Endodermal cell (in vitro differentiated cells): ENCODE data around the gene SLC25A22. TPM values are rescaled to one million over a fixed set of nuclear protein-coding genes. Genes with fewer than 3 reads are reported as not detected.

Experiments
- DNase-seq: peaks from one replicate; pipeline ENCODE4 v3.0.0-alpha.2; 2017
- H3K27ac ChIP-seq: 2 replicates; pipeline ENCODE4 v1.5.1; 2013; ENCODE audit warnings: mild to moderate bottlenecking, low read depth, low read length, moderate library complexity
- H3K27me3 ChIP-seq: 2 replicates; pipeline ENCODE4 v1.6.1; 2013; ENCODE audit warnings: mild to moderate bottlenecking, low read length, moderate library complexity; ENCODE audit not compliant: insufficient read depth, control insufficient read depth, poor library complexity, severe bottlenecking
- H3K36me3 ChIP-seq: 2 replicates; pipeline ENCODE4 v1.7.0; 2013; ENCODE audit warnings: mild to moderate bottlenecking, low read length, moderate library complexity; ENCODE audit not compliant: control insufficient read depth, insufficient read depth
- H3K4me1 ChIP-seq: one replicate; pipeline ENCODE4 v1.7.0; 2013; ENCODE audit warnings: low read length; ENCODE audit not compliant: control insufficient read depth, insufficient read depth
- H3K4me3 ChIP-seq: 2 replicates; pipeline ENCODE4 v1.5.1; 2013; ENCODE audit warnings: mild to moderate bottlenecking, low read length, moderate library complexity
- H3K9ac ChIP-seq: 2 replicates; pipeline ENCODE4 v1.6.1; 2013; ENCODE audit warnings: mild to moderate bottlenecking, low read length, moderate library complexity; ENCODE audit not compliant: poor library complexity, severe bottlenecking; ENCODE audit errors: extremely low read depth
- H3K9me3 ChIP-seq: 2 replicates; pipeline ENCODE4 v1.6.1; 2013; ENCODE audit warnings: mild to moderate bottlenecking, low read length, moderate library complexity; ENCODE audit not compliant: control insufficient read depth
- H3K27ac Mint-ChIP-seq: 2 replicates; pipeline ENCODE4 v1.8.0; 2020; ENCODE audit warnings: mixed read lengths
- H3K27me3 Mint-ChIP-seq: 2 replicates; pipeline ENCODE4 v1.8.0; 2021; ENCODE audit warnings: mild to moderate bottlenecking, mixed read lengths; ENCODE audit not compliant: insufficient read depth
- H3K36me3 Mint-ChIP-seq: 2 replicates; pipeline ENCODE4 v1.8.0; 2020; ENCODE audit warnings: low read depth, mixed read lengths
- H3K4me1 Mint-ChIP-seq: 2 replicates; pipeline ENCODE4 v1.8.0; 2020; ENCODE audit warnings: mixed read lengths
- H3K4me3 Mint-ChIP-seq: 2 replicates; pipeline ENCODE4 v1.8.0; 2020; ENCODE audit warnings: mild to moderate bottlenecking, moderate library complexity, mixed read lengths
- H3K9me3 Mint-ChIP-seq: 2 replicates; pipeline ENCODE4 v1.8.0; 2020; ENCODE audit warnings: mild to moderate bottlenecking, mixed read lengths
- CTCF ChIP-seq: fragments of 200-600 bp; sonication (generic); conservative IDR thresholded peaks from 2 replicates; pipeline ENCODE4 v1.5.0; 2021; ENCODE audit warnings: antibody characterized with exemption, mild to moderate bottlenecking
- WGBS, 2 experiments: methylation state at CpG; one replicate each; pipeline versions ENCODE4 v1.1.5 to v1.1.7; 2013; ENCODE audit warnings: missing lambda C conversion rate in 2 of 2, mixed read lengths in 1 of 2; ENCODE audit not compliant: insufficient coverage in 1 of 2, insufficient read length in 1 of 2; 5-methylcytosine and 5-hydroxymethylcytosine counted together
- total RNA-seq, 2 donors: library from RNA; stranded (reverse); fragmentation: NEBNext Ultra II Directional in 1 of 2; extraction: Animal tissue kit (Norgen Biotek cat#: 25700) in 1 of 2; gene quantifications; 2 replicates in 1 of 2; 3 replicates in 1 of 2; pipeline ENCODE4 v1.2.1, GENCODE V29; 2021

Gene SLC25A22
- total RNA-seq, 2 donors from 2014 or later: 46.5 to 56.2 TPM

- H3K27ac Mint-ChIP-seq: no peak overlapping the region
- H3K27ac ChIP-seq: no peak overlapping the region
- no peak overlapping the region for H3K9ac ChIP-seq
- no peaks in the 10 kb centered on the region for H3K27me3 Mint-ChIP-seq
- H3K36me3 ChIP-seq: peaks cover 33% of the 10 kb centered on the region
- no peak for DNase-seq
- no peaks in the 10 kb centered on the region for H3K9me3 Mint-ChIP-seq
- no peak overlapping the region for H3K4me3 ChIP-seq
- H3K27me3 ChIP-seq: no peaks in the 10 kb centered on the region
- H3K36me3 Mint-ChIP-seq: peaks cover 29% of the 10 kb centered on the region
- H3K4me1 ChIP-seq: peaks cover 5% of the 10 kb centered on the region
- WGBS, 2 experiments: 86 to 88% methylated on average over 9 to 15 of the region's 15 CpGs
- no peak overlapping the region for H3K4me3 Mint-ChIP-seq
- peaks cover 8% of the 10 kb centered on the region for H3K4me1 Mint-ChIP-seq
- H3K9me3 ChIP-seq: no peaks in the 10 kb centered on the region
- TF ChIP-seq CTCF: no peak
Observed at GRCh38 chr11:771617-772204, 26.4 kb downstream of the SLC25A22 start.

GRCh38 chr11:770642-771616, 27.2 kb downstream of the SLC25A22 start:
- H3K27me3 Mint-ChIP-seq: no peaks in the 10 kb centered on the region
- no peaks in the 10 kb centered on the region for H3K9me3 ChIP-seq
- H3K27me3 ChIP-seq: no peaks in the 10 kb centered on the region
- no peak overlapping the region for H3K4me3 ChIP-seq
- H3K27ac ChIP-seq: no peak overlapping the region
- peaks cover 5% of the 10 kb centered on the region for H3K4me1 ChIP-seq
- H3K36me3 Mint-ChIP-seq: peaks cover 34% of the 10 kb centered on the region
- 95 to 98% methylated on average over 23 to 32 of the region's 32 CpGs for WGBS, 2 experiments
- no peak for DNase-seq
- TF ChIP-seq CTCF: no peak
- H3K4me1 Mint-ChIP-seq: peaks cover 5% of the 10 kb centered on the region
- peaks cover 35% of the 10 kb centered on the region for H3K36me3 ChIP-seq
- no peak overlapping the region for H3K4me3 Mint-ChIP-seq
- H3K9me3 Mint-ChIP-seq: no peaks in the 10 kb centered on the region
- no peak overlapping the region for H3K27ac Mint-ChIP-seq
- no peak overlapping the region for H3K9ac ChIP-seq

GRCh38 chr11:769887-770641, 28.0 kb downstream of the SLC25A22 start:
- Mint-ChIP-seq H3K27ac (no peak overlapping the region), H3K36me3 (peaks cover 34% of the 10 kb centered on the region), H3K4me1 (no peaks in the 10 kb centered on the region), H3K27me3 (no peaks in the 10 kb centered on the region), H3K9me3 (no peaks in the 10 kb centered on the region), H3K4me3 (no peak overlapping the region)
- H3K27ac ChIP-seq: no peak overlapping the region
- no peaks in the 10 kb centered on the region for H3K4me1 ChIP-seq
- no peak overlapping the region for H3K4me3 ChIP-seq
- no peak for TF ChIP-seq CTCF
- 93 to 98% methylated on average over 11 to 23 of the region's 23 CpGs for WGBS, 2 experiments
- no peaks in the 10 kb centered on the region for H3K9me3 ChIP-seq
- no peak for DNase-seq
- H3K36me3 ChIP-seq: peaks cover 36% of the 10 kb centered on the region
- H3K9ac ChIP-seq: no peak overlapping the region
- no peaks in the 10 kb centered on the region for H3K27me3 ChIP-seq
